SH-SY5Y (cell line): ENCODE measurements around the gene PAWR.

ENCODE experiments used
- GATA2 ChIP-seq: IDR thresholded peaks from 2 replicates; pipeline ENCODE4 v1.6.1; 2011; ENCODE audit warnings: mild to moderate bottlenecking, low read depth, low read length
- GATA3 ChIP-seq: IDR thresholded peaks from 2 replicates; pipeline ENCODE4 v1.6.1; 2011; ENCODE audit warnings: low read depth, mild to moderate bottlenecking, low read length, moderate library complexity

PAWR gene

GRCh38 chr12:79644274-79645234 is 46.2 kb downstream of the PAWR start:
- no peak for TF ChIP-seq GATA2
- no peak for TF ChIP-seq GATA3

- TF ChIP-seq GATA2 = no peak
- no peak for TF ChIP-seq GATA3
Observed at GRCh38 chr12:79643821-79644220, 46.9 kb downstream of the PAWR start.

- TF ChIP-seq GATA3 (no peak), GATA2 (no peak)
Observed at GRCh38 chr12:79638490-79638889, 52.3 kb downstream of the PAWR start.

GRCh38 chr12:79637093-79637492 is 53.7 kb downstream of the PAWR start:
- no peak for TF ChIP-seq GATA2
- TF ChIP-seq GATA3 = no peak

GRCh38 chr12:79635676-79636075 is 55.1 kb downstream of the PAWR start:
- TF ChIP-seq GATA2 = no peak
- TF ChIP-seq GATA3 = no peak

- TF ChIP-seq GATA3 = no peak
- TF ChIP-seq GATA2 = no peak
Observed at GRCh38 chr12:79634957-79635471, 55.8 kb downstream of the PAWR start.

- TF ChIP-seq GATA3 (no peak), GATA2 (no peak)
Observed at GRCh38 chr12:79629561-79629960, 61.2 kb downstream of the PAWR start.

- no peak for TF ChIP-seq GATA3
- TF ChIP-seq GATA2 = no peak
Observed at GRCh38 chr12:79624378-79624777, 66.4 kb downstream of the PAWR start.

GRCh38 chr12:79619872-79620562 is 70.7 kb downstream of the PAWR start:
- no peak for TF ChIP-seq GATA2
- TF ChIP-seq GATA3 = no peak

- TF ChIP-seq GATA2 (no peak), GATA3 (no peak)
Observed at GRCh38 chr12:79618848-79619404, 71.8 kb downstream of the PAWR start.

GRCh38 chr12:79617696-79618095 is 73.1 kb downstream of the PAWR start:
- no peak for TF ChIP-seq GATA3
- no peak for TF ChIP-seq GATA2

- TF ChIP-seq GATA3 = no peak
- no peak for TF ChIP-seq GATA2
Observed at GRCh38 chr12:79615596-79616560, 74.9 kb downstream of the PAWR start.

GRCh38 chr12:79614730-79615129 is 76.0 kb downstream of the PAWR start:
- TF ChIP-seq GATA2 (no peak), GATA3 (no peak)

- no peak for TF ChIP-seq GATA2
- TF ChIP-seq GATA3 = no peak
Observed at GRCh38 chr12:79601908-79602307, 88.9 kb downstream of the PAWR start.
